Measurements from ENCODE around the gene DHRSX.
"Not testable (repeated sequence)": the region's sequence is repeated elsewhere in the genome, so short reads cannot be mapped to it uniquely, and the experiment has no call there.

DHRSX gene

GRCh38 chrX:2342874-2343273 is 157.9 kb downstream of the DHRSX start:
- DNase-seq = no peak

- DNase-seq = no peak
These were observed 158.5 kb downstream of the DHRSX start for GRCh38 chrX:2342281-2342688.

DNA sequence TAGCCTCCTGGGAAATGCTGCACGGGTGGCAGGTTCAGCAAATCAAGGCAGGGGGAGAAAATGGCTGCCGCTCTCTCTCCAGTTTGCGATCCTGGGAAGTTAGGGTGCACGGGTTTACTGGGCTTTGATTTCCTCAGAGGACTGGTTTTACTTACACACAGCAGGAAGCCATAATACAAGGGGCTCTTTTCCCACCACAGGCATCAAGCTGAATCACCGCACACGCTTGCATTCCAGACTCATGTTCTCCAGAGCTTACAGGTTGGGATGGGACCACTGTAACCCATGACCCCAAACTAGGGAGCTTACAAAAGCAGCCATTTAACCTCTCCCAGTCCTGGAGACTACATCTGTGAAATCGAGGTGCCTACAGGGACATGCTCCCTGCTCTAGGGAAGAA is 159.8 kb downstream of the DHRSX start:
- DNase-seq = no peak

DNA sequence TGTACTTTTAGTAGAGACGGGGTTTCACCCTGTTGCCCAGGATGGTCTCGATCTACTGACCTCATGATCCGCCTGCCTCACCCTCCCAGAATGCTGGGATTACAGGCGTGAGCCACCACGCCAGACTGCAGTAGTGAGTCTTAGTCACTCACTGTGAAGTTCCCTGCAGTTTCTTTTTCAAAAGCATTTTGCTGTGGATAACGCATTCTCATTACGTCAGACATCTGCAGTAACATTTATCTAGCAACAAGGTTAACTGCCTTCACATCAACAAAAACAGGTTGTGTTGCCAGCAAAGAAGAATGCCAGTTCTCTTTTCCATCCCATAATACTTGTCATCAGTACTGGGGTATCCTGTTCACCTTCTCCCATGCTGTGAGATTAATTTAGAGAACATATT is 164.6 kb downstream of the DHRSX start:
- DNase-seq = no peak

DNA sequence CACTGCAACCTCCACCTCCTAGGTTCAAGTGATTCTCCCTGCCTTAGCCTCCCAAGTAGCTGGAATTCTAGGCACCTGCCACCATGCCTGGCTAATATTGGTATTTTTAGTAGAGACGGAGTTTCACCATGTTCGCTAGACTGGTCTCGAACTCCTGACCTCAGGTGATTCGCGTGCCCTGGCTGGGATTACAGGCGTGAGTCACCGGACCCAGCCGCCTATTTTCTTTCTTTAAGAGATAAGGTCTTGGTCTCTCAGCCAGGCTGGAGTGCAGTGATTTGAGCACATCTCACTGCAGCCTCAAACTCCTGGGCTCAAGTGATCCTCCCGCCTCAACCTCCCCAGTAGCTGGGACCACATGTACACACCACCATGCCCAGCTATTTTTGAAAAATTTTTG is 166.5 kb downstream of the DHRSX start:
- DNase-seq = no peak

GRCh38 chrX:2332252-2332651 is 168.5 kb downstream of the DHRSX start:
- no peak for DNase-seq

GRCh38 chrX:2330910-2331309 is 169.9 kb downstream of the DHRSX start:
- DNase-seq = no peak

DNA sequence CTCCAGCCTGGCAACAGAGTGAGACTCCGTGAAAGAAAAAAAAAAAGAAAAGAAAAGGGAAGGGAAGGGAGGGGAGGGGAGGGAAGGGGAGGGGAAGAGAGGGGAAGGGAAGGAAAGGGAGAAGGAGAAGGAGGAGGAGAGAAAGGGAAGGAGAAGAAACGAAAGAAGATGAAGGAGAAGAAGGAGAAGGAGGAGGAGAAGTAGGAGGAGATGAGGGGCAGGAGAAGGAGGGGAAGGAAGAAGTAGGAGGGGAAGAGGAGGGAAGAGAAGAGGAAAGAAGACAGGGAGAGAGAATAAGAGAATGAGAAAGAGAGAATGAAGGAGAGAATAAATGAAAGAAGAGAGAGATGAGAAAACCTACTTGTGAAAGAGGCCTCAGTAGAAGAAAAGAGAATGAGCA is 170.3 kb downstream of the DHRSX start:
- DNase-seq = no peak

DNA sequence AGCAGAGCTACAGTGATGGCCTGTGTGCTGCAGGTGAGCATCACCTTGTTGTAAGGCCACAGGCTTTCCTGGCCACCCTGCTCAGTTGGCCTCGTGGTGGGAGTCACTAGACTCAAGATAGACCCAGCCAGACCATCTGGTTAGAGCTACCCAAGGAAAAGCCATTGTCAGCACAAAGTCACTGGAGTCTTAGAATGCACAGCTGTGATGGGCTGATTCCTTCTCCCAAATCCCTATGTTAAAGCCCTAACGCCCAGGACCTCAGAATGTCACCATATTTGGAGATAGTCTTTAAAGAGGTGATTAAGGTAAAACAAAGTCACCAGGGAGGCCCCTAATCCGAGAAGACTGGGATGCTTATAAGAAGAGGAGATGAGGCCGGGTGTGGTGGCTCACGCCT is 173.4 kb downstream of the DHRSX start:
- DNase-seq = no peak

DNA sequence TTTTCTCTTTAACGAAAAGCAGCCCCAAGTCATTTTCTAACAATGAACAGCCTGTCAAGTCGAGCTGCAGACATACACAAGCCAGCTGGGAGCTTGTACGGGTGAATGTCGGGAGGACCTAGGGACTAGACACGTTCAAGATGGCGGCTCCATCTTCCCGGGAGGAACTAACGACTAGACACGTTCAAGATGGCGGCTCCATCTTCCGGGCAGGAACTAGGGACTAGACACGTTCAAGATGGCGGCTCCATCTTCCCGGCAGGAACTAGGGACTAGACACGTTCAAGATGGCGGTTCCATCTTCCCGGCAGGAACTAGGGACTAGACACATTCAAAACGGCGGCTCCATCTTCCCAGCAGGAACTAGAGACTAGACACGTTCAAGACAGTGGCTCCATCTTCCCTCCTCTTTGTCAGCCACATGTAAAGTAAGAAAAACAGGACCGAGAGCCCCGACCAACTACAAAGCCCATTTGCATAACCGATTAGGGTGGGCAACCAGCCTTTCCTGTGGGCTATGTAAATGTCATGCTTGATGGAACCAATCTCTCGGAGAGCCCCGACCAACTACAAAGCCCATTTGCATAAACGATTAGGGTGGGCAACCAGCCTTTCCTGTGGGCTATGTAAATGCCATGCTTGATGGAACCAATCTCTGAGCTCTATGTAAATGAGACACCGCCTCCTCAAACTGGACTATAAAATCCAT is 175.5 kb downstream of the DHRSX start:
- no peak for DNase-seq

DNA sequence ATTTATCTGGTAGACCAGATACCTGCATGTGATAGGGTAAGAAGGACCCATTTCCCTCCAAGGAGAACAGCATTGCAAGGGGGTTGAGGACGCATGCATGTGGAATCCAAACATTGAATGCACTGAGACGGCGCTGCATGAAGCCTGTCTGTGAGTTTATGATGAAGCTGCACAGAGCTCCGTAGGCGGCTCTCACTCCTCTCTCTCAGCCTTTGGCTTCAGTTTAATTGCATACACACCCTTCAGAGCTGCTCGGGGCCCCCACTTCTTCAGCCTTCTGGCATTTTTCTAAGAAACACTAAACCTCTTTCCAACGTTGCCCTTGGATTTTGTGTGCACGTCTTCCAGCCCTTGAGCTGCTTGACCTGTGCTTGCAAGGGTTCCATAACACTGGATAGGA is 176.6 kb downstream of the DHRSX start:
- DNase-seq = no peak

GRCh38 chrX:2321411-2321810 is 179.4 kb downstream of the DHRSX start:
- no peak for DNase-seq

- DNase-seq = no peak
These were observed 180.0 kb downstream of the DHRSX start for GRCh38 chrX:2320580-2321327.

GRCh38 chrX:2320089-2320488 is 180.7 kb downstream of the DHRSX start:
- DNase-seq = no peak

DNA sequence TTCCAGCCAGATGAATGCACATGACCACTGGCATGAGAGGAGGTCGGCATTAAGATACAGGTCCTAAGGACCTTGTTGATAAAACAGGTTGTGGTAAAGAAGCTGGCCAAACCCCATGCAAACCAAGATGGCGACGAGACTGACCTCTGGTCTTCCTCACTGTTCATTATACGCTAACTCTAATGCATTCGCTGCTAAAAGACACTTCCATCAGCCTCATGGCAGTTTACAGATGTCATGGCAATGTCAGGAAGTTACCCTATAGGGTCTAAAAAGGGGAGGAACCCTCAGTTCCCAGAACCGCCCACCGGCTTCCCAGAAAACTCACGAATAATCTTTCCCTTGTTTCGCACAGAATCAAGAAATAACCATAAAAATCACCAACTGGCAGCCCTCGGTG is 182.4 kb downstream of the DHRSX start:
- no peak for DNase-seq

DNA sequence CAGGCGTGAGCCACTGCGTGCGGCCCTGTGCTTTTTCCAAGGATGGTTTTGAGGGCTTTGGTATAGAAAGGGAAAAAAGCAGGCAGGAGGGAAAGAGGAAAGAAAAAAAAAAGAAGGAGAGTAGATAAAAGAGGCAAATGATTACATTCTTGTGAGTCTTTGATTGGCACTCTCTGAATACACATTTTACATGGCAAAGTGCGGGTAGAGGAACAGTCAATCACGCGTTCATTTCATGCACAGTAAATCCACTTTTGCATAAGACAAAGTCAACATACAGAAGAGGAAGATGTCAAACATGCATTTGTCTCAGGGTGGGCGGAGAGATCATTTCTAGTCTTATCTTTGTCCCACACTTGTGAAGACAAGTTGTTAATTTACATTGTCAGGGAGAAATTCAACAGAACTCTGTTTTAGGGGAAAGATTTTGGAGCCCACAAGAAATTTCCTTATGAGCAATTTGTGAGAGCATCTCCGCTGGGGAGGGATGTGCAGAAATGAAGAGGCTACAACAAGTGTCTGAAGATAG is 183.2 kb downstream of the DHRSX start:
- no peak for DNase-seq

DNA sequence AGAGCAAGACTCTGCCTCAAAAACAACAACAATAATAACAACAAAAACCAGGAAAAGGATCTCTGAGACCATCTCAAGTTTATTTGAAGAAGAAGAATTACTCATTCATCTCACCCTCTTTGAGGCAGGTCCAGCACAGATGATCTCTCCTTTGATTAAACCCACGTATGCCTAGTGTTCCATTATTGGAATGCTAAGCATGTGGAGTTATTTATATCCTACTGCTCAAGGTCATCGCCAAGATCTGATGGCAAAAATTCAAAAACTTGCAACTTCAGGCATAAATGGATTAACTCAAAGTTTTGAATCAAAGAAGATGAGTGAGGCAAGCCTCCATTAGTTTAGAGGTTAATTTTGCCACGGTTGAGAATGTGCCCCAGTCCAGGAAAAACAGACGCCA is 184.2 kb downstream of the DHRSX start:
- DNase-seq = no peak

- DNase-seq = no peak
These were observed 185.3 kb downstream of the DHRSX start for GRCh38 chrX:2315434-2315833.

DNA sequence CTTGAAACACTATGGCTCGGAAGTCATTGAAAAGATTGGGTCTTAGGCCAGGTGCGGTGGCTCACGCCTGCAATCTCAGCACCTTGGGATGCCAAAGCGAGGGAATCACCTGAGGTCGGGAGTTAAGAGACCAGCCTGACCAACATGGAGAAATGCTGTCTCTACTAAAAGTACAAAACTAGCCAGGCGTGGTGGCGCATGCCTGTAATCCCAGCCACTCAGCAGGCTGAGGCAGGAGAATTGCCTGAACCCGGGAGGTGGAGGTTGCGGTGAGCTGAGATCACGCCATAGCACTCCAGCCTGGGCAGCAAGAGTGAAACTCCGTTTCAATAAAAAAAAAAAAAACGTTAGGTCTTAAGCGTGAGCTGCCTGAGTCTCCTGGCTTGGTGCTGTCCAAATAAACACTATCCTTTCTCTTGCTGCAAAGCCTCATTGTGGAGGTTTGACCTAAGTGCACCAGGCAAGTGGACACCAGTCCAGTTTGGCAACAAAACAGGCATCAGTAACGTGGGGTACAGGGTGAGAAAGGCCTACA is 185.9 kb downstream of the DHRSX start:
- DNase-seq = no peak

- DNase-seq = no peak
These were observed 186.7 kb downstream of the DHRSX start for GRCh38 chrX:2313864-2314640.

DNA sequence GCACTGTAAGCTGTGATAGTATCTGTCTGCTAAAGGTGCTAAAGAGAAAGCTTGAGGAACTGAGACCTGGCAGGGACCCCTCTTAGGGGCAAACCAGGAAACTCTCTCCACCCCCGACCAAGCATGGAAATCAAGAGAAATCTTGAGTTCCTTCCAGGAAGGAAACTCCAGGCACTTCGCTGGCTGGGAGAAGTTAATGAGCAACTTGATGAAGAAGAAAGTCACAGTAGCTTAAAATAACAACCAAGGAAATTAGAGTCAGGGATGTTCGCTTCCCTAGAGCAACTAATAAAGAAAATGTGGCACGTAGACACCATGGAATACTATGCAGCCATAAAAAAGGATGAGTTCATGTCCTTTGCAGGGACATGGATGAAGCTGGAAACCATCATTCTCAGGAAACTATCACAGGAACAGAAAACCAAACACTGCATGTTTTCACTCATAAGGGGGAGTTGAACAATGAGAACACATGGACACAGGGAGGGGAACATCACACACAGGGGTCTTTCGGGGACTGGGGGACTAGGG is 188.7 kb downstream of the DHRSX start:
- not testable (repeated sequence) for DNase-seq

GRCh38 chrX:2311501-2311900 is 189.3 kb downstream of the DHRSX start:
- no peak for DNase-seq

DNA sequence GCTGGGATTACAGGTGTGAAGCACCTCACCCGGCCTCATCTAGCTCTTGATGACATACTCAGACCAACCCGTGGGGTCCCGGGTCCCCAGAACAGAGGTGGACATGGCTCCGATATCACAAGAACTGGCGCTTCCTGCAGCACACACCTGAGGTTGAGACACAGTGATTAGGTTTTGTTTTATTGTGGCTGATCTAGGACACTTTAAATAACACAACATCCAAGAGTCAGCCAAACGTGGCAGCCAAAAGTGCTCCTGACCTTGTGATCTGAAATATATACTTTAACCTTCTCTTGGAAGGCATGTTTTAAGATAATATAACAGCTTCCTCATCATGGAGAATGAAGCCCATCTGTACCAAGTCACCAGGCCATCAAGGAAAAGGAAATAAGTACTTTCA is 198.9 kb downstream of the DHRSX start:
- DNase-seq = no peak
